ENCODE measurements around the gene NME7. TPM values are rescaled to one million over a fixed set of nuclear protein-coding genes. Genes with fewer than 3 reads are reported as not detected.

Gene NME7
- total and polyA plus RNA-seq, 2 experiments from 2014 or later: 22.3 to 35.3 TPM

- in situ Hi-C loops (cut with MboI): loop anchor here (25.0 kb wide), 1 partner anchor 670 kb away; no protein-coding TSS in a partner anchor
- peaks cover 45% of the 10 kb centered on the region for H3K79me2 ChIP-seq (ENCODE audit: insufficient read depth)
- H2AFZ ChIP-seq: peak overlapping the region; percentile 89
- peak overlapping the region; percentile 11; the same call in 1 of the 2 replicates for H3K27ac ChIP-seq
- no peaks in the 10 kb centered on the region for H4K20me1 ChIP-seq (ENCODE audit: insufficient read depth)
- peak overlapping the region; percentile 94 for H3K4me3 ChIP-seq
- H3K9me3 ChIP-seq (ENCODE audit: low read depth): no peaks in the 10 kb centered on the region
- peak overlapping the region; percentile 77 for H3K4me2 ChIP-seq (ENCODE audit: unreplicated experiment)
- H3K9ac ChIP-seq: peak overlapping the region; percentile 69
- WGBS, 2 experiments (ENCODE audit: low coverage in 1 of 2, low lambda C conversion rate in 2 of 2, missing lambda C conversion rate in 2 of 2): 5 to 7% methylated on average over 34 to 40 of the region's 41 CpGs
- H3K4me1 ChIP-seq (ENCODE audit: insufficient read depth): peaks cover 35% of the 10 kb centered on the region
- TF ChIP-seq EZH2 (IDR thresholded peaks at IDR 0.05; ENCODE audit: insufficient read depth, poor library complexity, severe bottlenecking) (no peak), EZH2phosphoT487 (IDR thresholded peaks at IDR 0.05; ENCODE audit: insufficient read depth, low read depth) (no peak)
- H3K27me3 ChIP-seq (replicated peaks; ENCODE audit: insufficient read depth): 0 out of 2 replicates have a peak, but pooled peaks cover 4% of the 10 kb centered on the region
- no peaks in the 10 kb centered on the region; the same call in 1 of the 2 replicates for H3F3A ChIP-seq (ENCODE audit: insufficient read depth)
- H3K9me2 ChIP-seq (ENCODE audit: insufficient read depth): no peaks in the 10 kb centered on the region
- H3K36me3 ChIP-seq (ENCODE audit: low read depth): no peaks in the 10 kb centered on the region
- DNase-seq: peak; percentile 56
Observed at GRCh38 chr1:169106921-169107602, 260.5 kb downstream of the NME7 start.

GRCh38 chr1:169106095-169106920, 261.3 kb downstream of the NME7 start, which contains the start of gene ATP1B1:
ATP1B1 (plus strand) TSS chr1:169106690; CDS start chr1:169106830, 140 bp downstream.
- H3K4me1 ChIP-seq (ENCODE audit: insufficient read depth): peaks cover 33% of the 10 kb centered on the region
- 1 to 2% methylated on average over 45 to 84 of the region's 100 CpGs for WGBS, 2 experiments (ENCODE audit: low coverage in 1 of 2, low lambda C conversion rate in 2 of 2, missing lambda C conversion rate in 2 of 2)
- TF ChIP-seq EZH2phosphoT487 (IDR thresholded peaks at IDR 0.05; ENCODE audit: insufficient read depth, low read depth): no peak
- TF ChIP-seq EZH2 (IDR thresholded peaks at IDR 0.05; ENCODE audit: insufficient read depth, poor library complexity, severe bottlenecking): no peak
- peak within 1 kb of the TSS; percentile 82 for H3K4me2 ChIP-seq (ENCODE audit: unreplicated experiment)
- peak within 1 kb of the TSS; percentile 94 for H3K4me3 ChIP-seq
- peak; percentile 92 for DNase-seq
- in situ Hi-C loops (cut with MboI): loop anchor here (25.0 kb wide), 1 partner anchor 669 kb away; no protein-coding TSS in a partner anchor
- peaks cover 42% of the 10 kb centered on the region for H3K79me2 ChIP-seq (ENCODE audit: insufficient read depth)
- H3K9me3 ChIP-seq (ENCODE audit: low read depth): no peaks in the 10 kb centered on the region
- H3K36me3 ChIP-seq (ENCODE audit: low read depth): no peaks in the 10 kb centered on the region
- H3K27me3 ChIP-seq (replicated peaks; ENCODE audit: insufficient read depth): 0 out of 2 replicates have a peak, but pooled peaks cover 4% of the 10 kb centered on the region
- peak within 1 kb of the TSS; percentile 89 for H2AFZ ChIP-seq
- H3K27ac ChIP-seq: peak within 1 kb of the TSS; percentile 11; the same call in 1 of the 2 replicates
- H3K9me2 ChIP-seq (ENCODE audit: insufficient read depth): no peaks in the 10 kb centered on the region
- H3K9ac ChIP-seq: peak within 1 kb of the TSS; percentile 69
- H4K20me1 ChIP-seq (ENCODE audit: insufficient read depth): no peaks in the 10 kb centered on the region
- H3F3A ChIP-seq (ENCODE audit: insufficient read depth): no peaks in the 10 kb centered on the region; the same call in 1 of the 2 replicates

DNA sequence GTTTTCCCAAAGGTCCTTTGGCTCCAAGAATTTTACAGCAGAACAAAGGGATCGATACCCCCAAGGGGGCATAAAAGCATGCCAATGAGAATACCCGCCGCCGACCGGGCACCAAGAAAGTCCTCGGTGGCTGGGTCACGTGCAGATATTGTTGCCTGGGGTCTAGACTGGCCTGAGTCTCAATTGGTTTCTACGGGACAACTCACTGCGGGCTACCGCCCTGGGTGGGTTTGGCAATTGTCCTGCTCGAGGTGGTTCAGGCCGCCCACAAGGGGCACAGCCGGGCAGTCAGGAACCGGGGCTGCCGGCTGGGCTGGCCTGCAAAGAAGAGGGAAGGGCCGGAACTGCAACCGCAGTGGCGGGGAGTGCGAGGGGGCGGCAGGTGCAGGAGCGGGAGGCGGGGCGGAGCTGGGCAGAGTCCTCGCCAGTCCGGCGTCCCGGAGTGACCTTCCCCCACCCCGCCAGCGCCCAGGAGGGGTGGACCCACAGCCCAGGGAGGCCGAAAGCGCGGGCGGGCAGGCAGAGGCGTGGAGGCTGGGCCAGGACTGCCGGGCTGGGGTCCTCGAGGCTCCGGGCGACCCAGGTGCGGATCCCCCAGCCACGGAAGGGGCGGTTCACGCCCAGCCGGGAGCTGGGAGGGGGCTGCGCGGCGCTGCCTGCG, 262.0 kb downstream of the NME7 start:
- 9 to 15% methylated on average over 21 to 40 of the region's 47 CpGs for WGBS, 2 experiments (ENCODE audit: low coverage in 1 of 2, low lambda C conversion rate in 2 of 2, missing lambda C conversion rate in 2 of 2)

More for the DNA sequence above, 262.0 kb downstream of the NME7 start:
- TF ChIP-seq EZH2phosphoT487 (IDR thresholded peaks at IDR 0.05; ENCODE audit: insufficient read depth, low read depth): no peak
- no peak for TF ChIP-seq EZH2 (IDR thresholded peaks at IDR 0.05; ENCODE audit: insufficient read depth, poor library complexity, severe bottlenecking)
- H2AFZ ChIP-seq: peak overlapping the region; percentile 89
- no peaks in the 10 kb centered on the region; the same call in 1 of the 2 replicates for H3F3A ChIP-seq (ENCODE audit: insufficient read depth)
- peak; percentile 52 for DNase-seq
- in situ Hi-C loops (cut with MboI): loop anchor here (25.0 kb wide), 1 partner anchor 668 kb away; no protein-coding TSS in a partner anchor
- H3K27ac ChIP-seq: no peak overlapping the region
- peak overlapping the region; percentile 94 for H3K4me3 ChIP-seq
- peak overlapping the region; percentile 69 for H3K9ac ChIP-seq
- H3K9me3 ChIP-seq (ENCODE audit: low read depth): no peaks in the 10 kb centered on the region
- H3K79me2 ChIP-seq (ENCODE audit: insufficient read depth): peaks cover 35% of the 10 kb centered on the region
- H3K4me1 ChIP-seq (ENCODE audit: insufficient read depth): peaks cover 28% of the 10 kb centered on the region
- no peaks in the 10 kb centered on the region for H4K20me1 ChIP-seq (ENCODE audit: insufficient read depth)
- no peaks in the 10 kb centered on the region for H3K9me2 ChIP-seq (ENCODE audit: insufficient read depth)
- H3K4me2 ChIP-seq (ENCODE audit: unreplicated experiment): peak overlapping the region; percentile 82
- H3K36me3 ChIP-seq (ENCODE audit: low read depth): no peaks in the 10 kb centered on the region
- 0 out of 2 replicates have a peak, but pooled peaks cover 4% of the 10 kb centered on the region for H3K27me3 ChIP-seq (replicated peaks; ENCODE audit: insufficient read depth)
